Measurements from ENCODE around the gene ERBB2. TPM values are rescaled to one million over a fixed set of nuclear protein-coding genes. Genes with fewer than 3 reads are reported as not detected.

Gene ERBB2
- total RNA-seq, 3 donors from 2014 or later = 13.1 to 118 (median 59.0) TPM

DNA sequence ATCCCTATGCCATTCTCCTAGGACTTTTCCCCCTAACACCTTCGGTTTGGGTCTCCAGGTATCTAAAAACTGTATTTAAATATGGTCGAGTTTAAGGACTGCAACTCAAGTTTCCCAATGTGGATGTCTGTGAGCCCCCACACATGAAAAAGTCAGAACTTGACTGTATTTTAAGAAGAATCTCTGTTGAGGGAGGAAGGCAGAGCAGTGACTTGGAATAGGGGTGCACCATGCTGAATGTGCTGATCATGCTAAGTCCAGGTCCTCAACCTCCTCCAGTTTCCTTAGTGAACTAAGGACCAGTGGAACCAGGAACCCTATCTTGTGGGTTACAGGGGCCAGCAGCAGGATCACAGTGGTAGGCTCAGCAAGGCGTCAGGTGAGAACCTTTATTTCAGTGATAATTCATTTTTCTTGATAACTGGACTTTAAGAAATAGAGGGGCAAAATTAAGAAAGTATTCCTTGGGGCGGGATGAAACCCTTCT, 57.4 kb downstream of the ERBB2 start:
- no peak overlapping the region for H3K4me3 ChIP-seq
- DNase-seq (ENCODE audit: low spot score in 2 of 2) = no peak
- intact Hi-C loops (cut with DNase I; ENCODE audit: low total_unique reads) = loop anchor here (10.0 kb wide), 1 partner anchor 132 kb away; the partner anchor contains the start of gene PPP1R1B

DNA sequence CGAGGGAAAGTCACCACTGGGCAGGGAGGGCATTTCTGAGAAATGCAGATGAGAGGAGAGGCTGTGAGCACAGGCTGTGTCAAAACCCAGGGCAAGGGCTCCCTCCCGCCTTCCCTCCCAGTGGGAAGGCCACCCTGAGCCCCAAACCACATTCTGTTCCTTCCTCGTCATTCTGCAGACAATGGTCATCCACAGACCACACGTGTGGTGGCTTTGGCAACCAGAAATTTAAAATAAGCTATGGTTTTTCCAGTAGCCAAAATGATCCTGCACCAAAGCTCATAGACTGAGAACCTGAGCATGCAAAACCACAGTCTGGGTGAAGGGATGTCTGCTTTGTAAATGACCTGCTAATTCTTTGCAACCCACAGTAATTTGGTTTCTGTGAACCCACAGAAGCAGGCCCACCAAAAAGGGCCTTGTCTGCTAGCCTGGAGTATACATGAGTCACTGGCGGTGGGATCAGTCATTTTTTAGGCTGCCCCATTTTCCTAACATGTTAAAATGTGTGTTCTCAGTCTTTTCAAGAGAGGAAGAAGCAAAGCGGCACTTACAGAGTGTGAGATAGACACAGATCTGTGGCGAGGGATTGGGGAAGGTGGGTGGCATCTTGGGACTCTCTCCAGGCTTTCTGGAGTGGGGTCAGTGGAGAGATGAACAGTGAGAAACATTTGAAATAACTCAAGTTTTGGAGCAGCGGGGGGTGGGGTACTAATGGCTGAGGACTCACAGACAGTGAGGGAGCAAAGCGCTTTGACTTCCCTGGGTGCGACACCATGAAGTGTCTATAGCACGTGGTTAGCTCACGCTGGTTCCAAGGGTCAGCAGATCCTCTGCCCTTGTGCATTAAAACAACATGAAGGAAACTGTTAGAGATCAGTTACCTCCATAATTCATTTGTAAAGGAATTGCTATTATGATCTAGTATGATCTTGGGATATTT, 58.3 kb downstream of the ERBB2 start:
- Histone ChIP-seq H3K4me3 (no peak overlapping the region), H3K4me1 (peaks cover 0 to 8% of the 10 kb centered on the region in 2 donors), H3K27me3 (no peaks in the 10 kb centered on the region), H3K27ac (no peak overlapping the region), H3K36me3 (no peaks in the 10 kb centered on the region), H3K9me3 (no peaks in the 10 kb centered on the region)
- no peak for TF ChIP-seq POLR2AphosphoS5 (IDR thresholded peaks at IDR 0.05)
- TF ChIP-seq POLR2A (IDR thresholded peaks at IDR 0.05) = no peak
- TF ChIP-seq, protein P1, sequence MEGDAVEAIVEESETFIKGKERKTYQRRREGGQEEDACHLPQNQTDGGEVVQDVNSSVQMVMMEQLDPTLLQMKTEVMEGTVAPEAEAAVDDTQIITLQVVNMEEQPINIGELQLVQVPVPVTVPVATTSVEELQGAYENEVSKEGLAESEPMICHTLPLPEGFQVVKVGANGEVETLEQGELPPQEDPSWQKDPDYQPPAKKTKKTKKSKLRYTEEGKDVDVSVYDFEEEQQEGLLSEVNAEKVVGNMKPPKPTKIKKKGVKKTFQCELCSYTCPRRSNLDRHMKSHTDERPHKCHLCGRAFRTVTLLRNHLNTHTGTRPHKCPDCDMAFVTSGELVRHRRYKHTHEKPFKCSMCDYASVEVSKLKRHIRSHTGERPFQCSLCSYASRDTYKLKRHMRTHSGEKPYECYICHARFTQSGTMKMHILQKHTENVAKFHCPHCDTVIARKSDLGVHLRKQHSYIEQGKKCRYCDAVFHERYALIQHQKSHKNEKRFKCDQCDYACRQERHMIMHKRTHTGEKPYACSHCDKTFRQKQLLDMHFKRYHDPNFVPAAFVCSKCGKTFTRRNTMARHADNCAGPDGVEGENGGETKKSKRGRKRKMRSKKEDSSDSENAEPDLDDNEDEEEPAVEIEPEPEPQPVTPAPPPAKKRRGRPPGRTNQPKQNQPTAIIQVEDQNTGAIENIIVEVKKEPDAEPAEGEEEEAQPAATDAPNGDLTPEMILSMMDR (IDR thresholded peaks at IDR 0.05) = no peak
- intact Hi-C loops (cut with DNase I; ENCODE audit: low total_unique reads) = loop anchor here (10.0 kb wide), 1 partner anchor 133 kb away; the partner anchor contains the start of gene PPP1R1B
- no peak for DNase-seq (ENCODE audit: low spot score in 2 of 2)

More for the DNA sequence above, 57.4 kb downstream of the ERBB2 start:
- H3K27ac ChIP-seq = no peak overlapping the region
- no peaks in the 10 kb centered on the region for H3K36me3 ChIP-seq
- peaks cover 0 to 9% of the 10 kb centered on the region in 2 donors for H3K4me1 ChIP-seq
- H3K27me3 ChIP-seq = no peaks in the 10 kb centered on the region
- TF ChIP-seq POLR2A (IDR thresholded peaks at IDR 0.05) (no peak), POLR2AphosphoS5 (IDR thresholded peaks at IDR 0.05) (no peak)
- TF ChIP-seq, protein P1 (IDR thresholded peaks at IDR 0.05) = no peak
- no peaks in the 10 kb centered on the region for H3K9me3 ChIP-seq

DNA sequence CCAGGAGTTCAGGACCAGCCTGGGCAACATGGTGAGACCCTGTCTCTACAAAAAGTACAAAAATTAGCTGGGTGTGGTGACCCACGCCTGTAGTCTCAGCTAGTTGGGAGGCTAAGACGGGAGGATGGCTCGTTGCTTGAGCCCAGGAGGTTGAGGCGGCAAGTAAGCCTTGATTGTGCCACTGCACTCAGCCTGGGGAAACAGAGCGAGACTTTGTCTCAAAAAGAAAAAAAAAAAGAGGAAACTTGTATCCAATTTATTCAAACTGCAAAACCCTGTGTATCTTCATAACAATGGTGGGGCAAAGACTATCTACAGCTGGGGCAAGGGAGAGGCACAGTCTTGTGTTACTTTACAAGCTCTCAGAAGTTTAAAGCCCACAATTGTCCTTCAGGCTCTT, 59.3 kb downstream of the ERBB2 start:
- intact Hi-C loops (cut with DNase I; ENCODE audit: low total_unique reads) = loop anchor here (10.0 kb wide), 1 partner anchor 134 kb away; the partner anchor contains the start of gene PPP1R1B
- TF ChIP-seq POLR2A (IDR thresholded peaks at IDR 0.05) (no peak), POLR2AphosphoS5 (IDR thresholded peaks at IDR 0.05) (no peak)
- TF ChIP-seq, protein P1 (IDR thresholded peaks at IDR 0.05) = no peak

DNA sequence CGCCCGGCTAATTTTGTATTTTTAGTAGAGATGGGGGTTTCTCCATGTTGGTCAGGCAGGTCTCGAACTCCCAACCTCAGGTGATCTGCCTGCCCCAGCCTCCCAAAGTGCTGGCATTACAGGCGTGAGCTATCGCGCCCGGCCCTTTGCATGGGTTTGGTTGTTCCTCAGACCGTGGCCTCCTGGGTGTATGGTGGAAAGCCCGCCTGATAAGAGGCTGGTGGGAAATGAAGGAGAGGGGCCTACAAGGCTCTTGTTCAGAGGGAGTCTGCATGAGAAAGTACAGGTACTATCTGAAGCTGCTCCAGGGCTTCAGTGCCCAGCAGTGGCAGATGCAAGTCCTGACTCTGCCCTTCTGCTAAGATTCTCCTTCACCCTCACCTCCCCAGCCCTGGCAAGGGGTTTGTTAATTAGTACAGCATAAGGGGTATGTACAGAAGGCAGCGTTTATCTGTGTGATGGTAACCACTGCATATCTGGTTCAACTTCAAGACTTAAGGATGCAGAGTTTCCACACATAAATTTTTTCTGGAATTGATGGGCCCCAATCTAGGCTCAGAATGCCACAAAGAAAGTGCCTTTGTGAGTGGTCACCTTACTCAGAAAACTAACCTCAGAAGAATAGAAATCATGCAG, 62.1 kb downstream of the ERBB2 start:
- Histone ChIP-seq H3K4me1 (no peaks in the 10 kb centered on the region), H3K27me3 (no peaks in the 10 kb centered on the region), H3K36me3 (no peaks in the 10 kb centered on the region), H3K9me3 (no peaks in the 10 kb centered on the region), H3K4me3 (no peak overlapping the region), H3K27ac (no peak overlapping the region)
- no peak for DNase-seq (ENCODE audit: low spot score in 2 of 2)
- TF ChIP-seq, protein P1 (IDR thresholded peaks at IDR 0.05) = no peak
- TF ChIP-seq POLR2A (IDR thresholded peaks at IDR 0.05) = no peak
- TF ChIP-seq POLR2AphosphoS5 (IDR thresholded peaks at IDR 0.05) = no peak
- intact Hi-C loops (cut with DNase I; ENCODE audit: low total_unique reads) = no loop called here

More for the DNA sequence above, 59.3 kb downstream of the ERBB2 start:
- Histone ChIP-seq H3K9me3 (no peaks in the 10 kb centered on the region), H3K27ac (no peak overlapping the region), H3K4me3 (no peak overlapping the region), H3K36me3 (no peaks in the 10 kb centered on the region), H3K27me3 (no peaks in the 10 kb centered on the region), H3K4me1 (no peaks in the 10 kb centered on the region)
- DNase-seq (ENCODE audit: low spot score in 2 of 2) = no peak
